Smooth muscle cell of the coronary artery (primary cell): Measurements from ENCODE around the gene G6PC1. TPM values are rescaled to one million over a fixed set of nuclear protein-coding genes. Genes with fewer than 3 reads are reported as not detected.

ENCODE experiments used
- total RNA-seq: library from RNA; depleted of rRNA; stranded (reverse); fragments of >200 nt; gene quantifications from 2 replicates; pipeline ENCODE4 v1.2.3, GENCODE V29; 2014; ENCODE audit warnings: low replicate concordance

Gene G6PC1
- total RNA-seq: not detected in 2 replicates

GRCh38 chr17:42900460-42901331, at the start of gene G6PC1:
G6PC1 (plus strand) TSS chr17:42900799; CDS start chr17:42900877, 78 bp downstream.

GRCh38 chr17:42850954-42851353, 49.6 kb upstream of the G6PC1 start, which contains the start of gene AOC3:
AOC3 (plus strand) TSS chr17:42851199; CDS start chr17:42851344, 145 bp downstream.

Other genes with a start within 250 kb of the G6PC1 start
- gene TUBG2, start 241.5 kb upstream of the G6PC1 start, total RNA-seq: 5.4 and 6.8 TPM in 2 replicates
- 9.1 and 10.9 TPM in 2 replicates for gene PLEKHH3, start 223.8 kb upstream of the G6PC1 start, total RNA-seq
- gene CCR10, start 219.0 kb upstream of the G6PC1 start, total RNA-seq: 1.3 and 4.3 TPM in 2 replicates
- 24.3 and 26.6 TPM in 2 replicates for gene CNTNAP1, start 218.3 kb upstream of the G6PC1 start, total RNA-seq
- gene EZH1, start 155.8 kb upstream of the G6PC1 start, total RNA-seq: 6.7 and 31.2 TPM in 2 replicates
- gene RAMP2, start 139.6 kb upstream of the G6PC1 start, total RNA-seq: 0.30 TPM in 1 of 2 replicates, not detected in the other
- 53.2 and 64.7 TPM in 2 replicates for gene VPS25, start 127.3 kb upstream of the G6PC1 start, total RNA-seq
- 0.12 and 1.6 TPM in 2 replicates for gene WNK4, start 120.2 kb upstream of the G6PC1 start, total RNA-seq
- gene COA3, start 102.1 kb upstream of the G6PC1 start, total RNA-seq: 61.5 and 63.4 TPM in 2 replicates
- 0.30 TPM in 1 of 2 replicates, not detected in the other for gene CNTD1, start 101.9 kb upstream of the G6PC1 start, total RNA-seq
- gene BECN1, start 76.5 kb upstream of the G6PC1 start, total RNA-seq: 150 and 195 TPM in 2 replicates
- gene PSME3, start 67.4 kb upstream of the G6PC1 start, total RNA-seq: 32.3 and 68.3 TPM in 2 replicates
- gene AOC2, start 56.2 kb upstream of the G6PC1 start, total RNA-seq: 0.23 and 0.30 TPM in 2 replicates
- gene AOC3, start 49.6 kb upstream of the G6PC1 start, total RNA-seq: 0.23 and 0.94 TPM in 2 replicates
- 30.8 and 33.9 TPM in 2 replicates for gene AARSD1, start 63.7 kb downstream of the G6PC1 start, total RNA-seq
- gene PTGES3L, start 79.3 kb downstream of the G6PC1 start, total RNA-seq: 1.1 TPM in 1 of 2 replicates, not detected in the other
- gene RUNDC1, start 79.8 kb downstream of the G6PC1 start, total RNA-seq: 10.7 and 12.1 TPM in 2 replicates
- gene RPL27, start 97.6 kb downstream of the G6PC1 start, total RNA-seq: 1,818 and 2,251 TPM in 2 replicates
- gene IFI35, start 106.0 kb downstream of the G6PC1 start, total RNA-seq: 17.7 and 20.4 TPM in 2 replicates
- 139 and 934 TPM in 2 replicates for gene VAT1, start 121.6 kb downstream of the G6PC1 start, total RNA-seq
- 0.53 and 0.82 TPM in 2 replicates for gene RND2, start 124.4 kb downstream of the G6PC1 start, total RNA-seq
- gene BRCA1, start 224.6 kb downstream of the G6PC1 start, total RNA-seq: 3.7 and 5.0 TPM in 2 replicates